ENCODE measurements around the gene ADCY3. TPM values are rescaled to one million over a fixed set of nuclear protein-coding genes. Genes with fewer than 3 reads are reported as not detected.

The ADCY3 gene
- total RNA-seq, 1 experiment from 2014 or later = 71.1 TPM

DNA sequence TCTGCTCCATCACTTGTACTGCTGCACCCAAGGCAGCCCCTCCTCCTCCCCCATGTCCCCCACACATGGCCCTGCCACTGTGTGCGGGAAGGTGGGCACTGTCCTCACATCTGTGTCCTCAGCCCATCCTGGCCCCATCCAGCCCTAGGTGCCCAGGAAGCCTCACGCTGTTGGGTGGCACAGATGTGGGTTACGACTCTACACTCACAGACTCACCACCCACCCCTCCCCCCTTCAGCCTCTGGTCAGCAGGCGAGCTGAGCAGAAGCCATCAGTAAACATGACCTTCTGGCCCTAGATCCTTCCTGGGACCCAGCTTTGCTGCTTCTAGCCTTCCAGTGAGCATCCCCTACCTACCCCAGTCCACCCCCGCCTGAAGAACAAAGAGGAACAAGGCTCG is 43.0 kb downstream of the ADCY3 start:
- no peaks in the 10 kb centered on the region for H3K4me1 ChIP-seq (ENCODE audit: control insufficient read depth in 1 of 2, insufficient read depth in 2 of 2, low read length in 2 of 2)
- H4K20me1 ChIP-seq (ENCODE audit: insufficient read depth) = no peaks in the 10 kb centered on the region
- H3K9me3 ChIP-seq (ENCODE audit: control insufficient read depth in 1 of 2, insufficient read depth in 1 of 2, low read depth in 1 of 2, low read length in 2 of 2) = no peaks in the 10 kb centered on the region
- no peak for TF ChIP-seq EGR1 (IDR thresholded peaks at IDR 0.05; ENCODE audit: low read depth)
- no peak for TF ChIP-seq FOSL1 (IDR thresholded peaks at IDR 0.05; ENCODE audit: low read depth)
- no peak for TF ChIP-seq TCF7L2 (IDR thresholded peaks at IDR 0.05; ENCODE audit: borderline replicate concordance, extremely low read depth, insufficient read depth, insufficient read length)
- no peak for TF ChIP-seq POLR2A (IDR thresholded peaks at IDR 0.05; ENCODE audit: borderline replicate concordance, extremely low read depth, insufficient read depth, insufficient read length)
- no peak for TF ChIP-seq ZNF274 (IDR thresholded peaks at IDR 0.05; ENCODE audit: low read depth, low read length)
- TF ChIP-seq, protein P1, sequence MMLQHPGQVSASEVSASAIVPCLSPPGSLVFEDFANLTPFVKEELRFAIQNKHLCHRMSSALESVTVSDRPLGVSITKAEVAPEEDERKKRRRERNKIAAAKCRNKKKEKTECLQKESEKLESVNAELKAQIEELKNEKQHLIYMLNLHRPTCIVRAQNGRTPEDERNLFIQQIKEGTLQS (IDR thresholded peaks at IDR 0.05) = no peak
- TF ChIP-seq, protein P2, sequence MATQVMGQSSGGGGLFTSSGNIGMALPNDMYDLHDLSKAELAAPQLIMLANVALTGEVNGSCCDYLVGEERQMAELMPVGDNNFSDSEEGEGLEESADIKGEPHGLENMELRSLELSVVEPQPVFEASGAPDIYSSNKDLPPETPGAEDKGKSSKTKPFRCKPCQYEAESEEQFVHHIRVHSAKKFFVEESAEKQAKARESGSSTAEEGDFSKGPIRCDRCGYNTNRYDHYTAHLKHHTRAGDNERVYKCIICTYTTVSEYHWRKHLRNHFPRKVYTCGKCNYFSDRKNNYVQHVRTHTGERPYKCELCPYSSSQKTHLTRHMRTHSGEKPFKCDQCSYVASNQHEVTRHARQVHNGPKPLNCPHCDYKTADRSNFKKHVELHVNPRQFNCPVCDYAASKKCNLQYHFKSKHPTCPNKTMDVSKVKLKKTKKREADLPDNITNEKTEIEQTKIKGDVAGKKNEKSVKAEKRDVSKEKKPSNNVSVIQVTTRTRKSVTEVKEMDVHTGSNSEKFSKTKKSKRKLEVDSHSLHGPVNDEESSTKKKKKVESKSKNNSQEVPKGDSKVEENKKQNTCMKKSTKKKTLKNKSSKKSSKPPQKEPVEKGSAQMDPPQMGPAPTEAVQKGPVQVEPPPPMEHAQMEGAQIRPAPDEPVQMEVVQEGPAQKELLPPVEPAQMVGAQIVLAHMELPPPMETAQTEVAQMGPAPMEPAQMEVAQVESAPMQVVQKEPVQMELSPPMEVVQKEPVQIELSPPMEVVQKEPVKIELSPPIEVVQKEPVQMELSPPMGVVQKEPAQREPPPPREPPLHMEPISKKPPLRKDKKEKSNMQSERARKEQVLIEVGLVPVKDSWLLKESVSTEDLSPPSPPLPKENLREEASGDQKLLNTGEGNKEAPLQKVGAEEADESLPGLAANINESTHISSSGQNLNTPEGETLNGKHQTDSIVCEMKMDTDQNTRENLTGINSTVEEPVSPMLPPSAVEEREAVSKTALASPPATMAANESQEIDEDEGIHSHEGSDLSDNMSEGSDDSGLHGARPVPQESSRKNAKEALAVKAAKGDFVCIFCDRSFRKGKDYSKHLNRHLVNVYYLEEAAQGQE (IDR thresholded peaks at IDR 0.05; ENCODE audit: low read depth) = no peak
- no peak for TF ChIP-seq CEBPB (IDR thresholded peaks at IDR 0.05; ENCODE audit: low read depth)
- TF ChIP-seq ELF1 (IDR thresholded peaks at IDR 0.05; ENCODE audit: borderline replicate concordance, low read depth) = no peak
- no peak for TF ChIP-seq JUND (IDR thresholded peaks at IDR 0.05)
- TF ChIP-seq EZH2 (IDR thresholded peaks at IDR 0.05) = no peak
- TF ChIP-seq, protein P3, sequence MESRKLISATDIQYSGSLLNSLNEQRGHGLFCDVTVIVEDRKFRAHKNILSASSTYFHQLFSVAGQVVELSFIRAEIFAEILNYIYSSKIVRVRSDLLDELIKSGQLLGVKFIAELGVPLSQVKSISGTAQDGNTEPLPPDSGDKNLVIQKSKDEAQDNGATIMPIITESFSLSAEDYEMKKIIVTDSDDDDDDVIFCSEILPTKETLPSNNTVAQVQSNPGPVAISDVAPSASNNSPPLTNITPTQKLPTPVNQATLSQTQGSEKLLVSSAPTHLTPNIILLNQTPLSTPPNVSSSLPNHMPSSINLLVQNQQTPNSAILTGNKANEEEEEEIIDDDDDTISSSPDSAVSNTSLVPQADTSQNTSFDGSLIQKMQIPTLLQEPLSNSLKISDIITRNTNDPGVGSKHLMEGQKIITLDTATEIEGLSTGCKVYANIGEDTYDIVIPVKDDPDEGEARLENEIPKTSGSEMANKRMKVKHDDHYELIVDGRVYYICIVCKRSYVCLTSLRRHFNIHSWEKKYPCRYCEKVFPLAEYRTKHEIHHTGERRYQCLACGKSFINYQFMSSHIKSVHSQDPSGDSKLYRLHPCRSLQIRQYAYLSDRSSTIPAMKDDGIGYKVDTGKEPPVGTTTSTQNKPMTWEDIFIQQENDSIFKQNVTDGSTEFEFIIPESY (IDR thresholded peaks at IDR 0.05; ENCODE audit: extremely low read depth, insufficient replicate concordance, low read length) = no peak
- TF ChIP-seq CBX3 (IDR thresholded peaks at IDR 0.05; ENCODE audit: low read depth) = no peak
- ATAC-seq = no peak
- BruUV-seq (replicated peaks) = no TSS peak
- H3K4me2 ChIP-seq (ENCODE audit: low read length) = no peak overlapping the region
- H3K36me3 ChIP-seq (ENCODE audit: control insufficient read depth in 1 of 2, insufficient read depth in 2 of 2, low read length in 2 of 2) = no peaks in the 10 kb centered on the region
- intact Hi-C loops (cut with micrococcal nuclease) = no loop called here
- H3K27me3 ChIP-seq (ENCODE audit: insufficient read depth, low read length) = no peaks in the 10 kb centered on the region
- H3K9me2 ChIP-seq (ENCODE audit: insufficient read depth) = no peaks in the 10 kb centered on the region
- POLR2A ChIA-PET = no interaction called here
- no peak overlapping the region for H3K27ac ChIP-seq (ENCODE audit: low read depth, low read length)
- peaks cover 22% of the 10 kb centered on the region; the same call in 1 of the 2 replicates for H3K79me2 ChIP-seq (ENCODE audit: insufficient read depth, low read length)
- no peak overlapping the region for H3K4me3 ChIP-seq (replicated peaks in 1 of 2; ENCODE audit: low read depth in 1 of 2, low read length in 2 of 2)
- RAD21 ChIA-PET (ENCODE audit: low non-redundant PET in 1 of 2, low total read pairs in 2 of 2, uncharacterized antibody in 2 of 2, unreplicated experiment in 2 of 2) = no interaction called here
- H3K9ac ChIP-seq (ENCODE audit: low read length) = no peak overlapping the region
- CTCF ChIA-PET = no interaction called here
- H2AFZ ChIP-seq (ENCODE audit: low read depth, low read length, poor library complexity, severe bottlenecking) = no peak overlapping the region
- DNase-seq (ENCODE audit: low read depth, low spot score) = no peak

Data from HCT116 (cell line).